T47D (cell line): ENCODE data around the gene CCDC154.
"Not testable (repeated sequence)": the region's sequence is repeated elsewhere in the genome, so short reads cannot be mapped to it uniquely, and the experiment has no call there.

Experiments
- DNase-seq, 2 experiments: peaks; one replicate each; pipeline versions ENCODE4 v3.0.0 to v3.0.0-alpha.2; 2011 to 2012; ENCODE audit warnings: low read depth in 1 of 2, low spot score in 1 of 2
- JUND ChIP-seq: IDR thresholded peaks from 2 replicates; pipeline ENCODE4 v1.6.1; 2012; ENCODE audit warnings: low read depth
- in situ Hi-C: cut with HindIII; loops from 2 replicates; pipeline ENCODE4 v1.10.0; 2016; ENCODE audit warnings: low sequenced_read_pairs, low pct_unique_long_range_greater_than_20kb

CCDC154 gene

GRCh38 chr16:1486551-1487390, 42.4 kb upstream of the CCDC154 start:
- in situ Hi-C loops = no loop called here
- TF ChIP-seq JUND = no peak

DNA sequence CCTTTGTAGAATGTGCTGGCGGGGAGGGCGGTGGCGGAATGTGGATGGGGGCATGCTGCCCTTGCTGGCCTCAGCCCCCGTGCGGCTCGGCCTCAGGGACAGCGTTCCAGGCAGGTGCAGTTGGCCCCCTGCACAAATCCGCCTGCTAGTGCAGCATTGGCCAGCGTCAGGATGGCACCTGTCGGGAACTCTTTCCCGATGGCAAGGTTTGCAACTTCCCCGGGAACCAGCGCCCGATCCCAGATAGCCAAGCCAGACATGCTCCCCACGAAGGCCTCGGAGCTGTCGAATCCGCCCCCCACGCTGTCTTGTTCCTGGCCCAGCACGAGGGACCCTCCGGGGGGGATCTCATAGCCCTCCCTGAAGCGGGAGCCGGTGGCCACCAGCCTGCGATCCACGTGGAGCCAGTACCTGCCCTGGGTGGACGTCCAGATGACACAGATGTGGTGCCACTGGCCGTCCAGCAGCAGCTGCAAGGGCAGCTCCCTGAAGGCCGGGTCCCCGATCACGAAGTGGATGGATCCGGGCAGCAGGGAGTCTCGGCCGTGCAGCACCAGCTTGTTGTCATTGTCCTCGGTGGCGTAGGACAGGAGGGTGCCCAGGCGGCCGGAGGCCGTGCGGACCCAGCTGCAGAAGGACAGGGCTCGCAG, 41.6 kb upstream of the CCDC154 start:
- TF ChIP-seq JUND = no peak
- no peak for DNase-seq
- in situ Hi-C loops = no loop called here

More at GRCh38 chr16:1486551-1487390, 42.4 kb upstream of the CCDC154 start:
- DNase-seq = no peak

DNA sequence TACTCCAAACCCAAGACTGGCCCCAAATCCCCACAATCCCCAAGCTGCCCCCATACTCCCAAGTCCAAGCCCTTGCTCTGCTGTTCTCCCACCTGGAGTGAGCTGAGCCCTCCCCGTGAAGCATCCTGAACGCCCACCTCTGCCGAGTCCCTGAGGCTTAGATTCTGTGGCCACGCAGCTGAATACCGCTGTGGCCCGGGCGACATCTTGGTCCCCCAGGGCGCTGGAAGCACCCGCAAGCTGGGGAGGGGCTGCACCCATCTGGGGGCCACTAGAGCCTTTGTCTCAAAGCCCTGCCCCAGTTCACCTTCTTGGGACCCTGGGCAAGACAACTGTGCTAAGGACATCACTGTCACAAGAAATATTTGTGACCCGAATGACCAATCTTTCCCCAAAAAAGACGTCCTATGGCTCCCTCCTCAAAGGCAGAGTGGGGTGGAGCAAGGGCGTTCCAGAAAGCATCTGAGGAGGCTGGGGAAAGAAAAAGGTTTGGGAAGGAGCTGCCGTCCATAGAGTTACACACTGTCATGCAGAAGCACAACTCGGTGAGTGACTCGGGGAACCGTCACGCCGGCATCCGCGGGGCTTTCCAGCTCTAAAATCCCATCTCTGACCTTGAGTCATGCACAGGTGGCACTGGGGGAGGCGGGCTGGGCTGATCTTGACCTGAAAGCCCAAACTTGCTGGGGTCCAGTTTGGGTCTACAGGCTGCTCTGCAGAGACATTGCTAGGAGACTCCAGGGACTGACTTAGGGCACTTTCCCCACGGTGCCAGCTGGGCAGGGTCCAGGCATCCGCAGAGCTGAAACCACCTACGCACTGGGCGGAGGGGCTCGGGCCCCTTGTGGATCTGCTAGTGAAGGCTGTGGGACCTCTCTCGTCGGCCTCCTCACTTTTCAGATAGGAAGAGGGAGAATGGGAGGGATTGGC, 37.8 kb upstream of the CCDC154 start:
- in situ Hi-C loops = no loop called here
- no peak for TF ChIP-seq JUND
- no peak for DNase-seq

DNA sequence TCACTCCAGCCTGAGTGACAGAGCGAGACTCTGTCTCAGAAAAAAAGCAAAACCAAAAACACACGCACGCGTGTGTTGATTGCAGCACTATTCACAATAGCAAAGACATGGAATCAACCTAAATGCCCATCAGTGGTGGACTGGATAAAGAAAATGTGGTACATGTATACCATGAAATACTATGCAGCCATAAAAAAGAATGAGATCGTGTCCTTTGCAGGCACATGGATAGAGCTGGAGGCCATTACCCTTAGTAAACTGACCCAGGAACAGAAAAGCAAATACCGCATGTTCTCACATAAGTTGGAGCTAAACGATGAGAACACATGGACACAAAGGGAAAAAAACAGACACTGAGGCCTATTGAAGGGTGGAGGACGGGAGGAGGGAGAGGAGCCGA, 34.6 kb upstream of the CCDC154 start:
- DNase-seq, in situ Hi-C loops: not testable (repeated sequence)

DNA sequence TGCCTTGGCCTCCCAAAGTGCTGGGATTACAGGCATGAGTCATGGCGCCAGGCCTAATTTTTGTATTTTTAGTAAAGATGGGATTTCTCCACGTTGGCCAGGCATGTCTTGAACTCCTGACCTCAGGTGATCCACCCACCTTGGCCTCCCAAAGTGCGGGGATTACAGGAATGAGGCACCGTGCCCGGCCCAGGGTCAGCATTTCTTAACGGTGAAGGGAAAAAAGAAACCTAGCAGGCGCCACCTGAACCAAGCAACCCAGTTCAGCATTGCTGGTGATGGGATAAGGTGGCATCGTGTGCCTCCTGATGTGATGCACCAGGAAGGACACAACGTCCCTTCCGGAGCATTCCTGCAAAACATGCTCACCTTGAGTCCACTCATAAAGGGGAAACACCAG, 32.7 kb upstream of the CCDC154 start:
- in situ Hi-C loops = no loop called here
- TF ChIP-seq JUND = no peak
- DNase-seq = no peak

- DNase-seq = no peak
- in situ Hi-C loops = no loop called here
- no peak for TF ChIP-seq JUND
Observed at GRCh38 chr16:1475552-1476114, 31.3 kb upstream of the CCDC154 start.

DNA sequence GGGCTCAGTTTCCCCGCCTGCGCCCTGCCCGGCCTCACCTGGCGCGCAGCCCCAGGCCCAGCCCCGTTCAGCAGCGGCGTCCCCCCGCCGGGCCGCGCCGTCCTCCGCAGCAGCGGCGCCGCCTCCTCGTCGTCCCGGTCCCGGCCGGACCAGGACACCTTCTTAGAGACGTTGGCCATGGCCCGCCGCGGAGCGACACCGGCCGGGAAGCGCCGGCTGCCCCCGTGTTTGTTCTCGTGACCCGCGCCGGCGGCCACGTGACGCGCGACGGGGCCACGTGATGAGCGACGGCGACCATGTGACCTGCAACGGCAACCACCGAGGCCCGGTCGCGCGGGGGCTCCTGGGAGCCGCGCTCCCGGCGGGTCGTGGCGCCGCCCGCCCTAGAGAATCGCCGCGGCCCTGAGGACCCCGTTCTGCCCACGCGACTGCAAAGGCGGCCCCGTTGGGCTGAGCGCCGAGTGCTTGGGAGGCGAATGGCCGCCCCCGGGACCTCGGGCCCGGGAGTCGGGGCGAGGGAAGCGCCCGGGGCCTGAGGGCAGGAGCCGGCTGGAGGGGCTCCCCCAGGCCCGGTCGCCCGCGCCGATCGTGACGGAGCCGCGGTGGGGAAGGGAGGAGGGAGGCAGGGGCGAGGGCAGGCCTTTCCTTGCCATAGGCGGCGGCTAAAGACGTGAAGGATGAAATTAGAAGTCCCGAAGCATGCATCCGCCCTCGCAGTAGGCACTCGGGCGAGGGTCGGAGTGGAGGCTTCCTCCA, 30.6 kb upstream of the CCDC154 start, which contains the start of gene CLCN7:
CLCN7 (minus strand) TSS at position 233 of the 756 bp plus-strand sequence; CDS start at position 179, 54 bp downstream.
- in situ Hi-C loops = no loop called here
- TF ChIP-seq JUND = no peak
- peak; percentile 90 to 97 for DNase-seq

DNA sequence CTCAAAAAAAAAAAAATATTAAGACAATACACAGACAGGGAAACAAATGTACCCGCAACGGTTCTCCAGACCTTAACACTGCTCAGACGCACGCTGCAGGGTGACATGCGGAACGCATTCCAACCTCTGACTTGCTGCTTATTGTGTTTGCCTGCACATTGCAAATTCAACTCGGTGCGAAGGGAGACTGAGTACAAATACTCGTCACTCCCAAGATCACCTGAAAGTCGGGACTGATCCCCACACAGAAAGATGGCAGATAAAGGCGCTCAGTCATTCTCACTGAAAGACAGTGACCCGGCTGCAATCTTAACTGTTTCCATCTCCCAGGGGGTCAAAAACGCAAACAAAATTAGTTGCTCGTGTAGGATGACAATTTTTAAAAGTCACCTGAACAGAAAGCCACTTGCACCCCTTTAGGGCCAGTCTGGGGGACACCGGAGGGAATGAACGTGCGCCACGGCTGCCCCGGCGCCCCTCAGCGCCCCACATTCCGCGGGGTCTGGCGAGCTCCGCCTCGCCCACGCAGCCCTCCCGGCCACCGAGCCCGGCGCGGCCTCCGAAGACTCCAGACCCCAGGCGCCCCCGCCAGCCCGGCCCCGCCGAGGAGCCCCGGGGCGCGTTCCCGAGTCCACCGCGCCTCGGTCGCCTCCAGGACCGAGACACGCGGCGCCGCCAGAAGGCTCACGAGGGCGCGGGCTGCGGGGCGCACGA, 29.9 kb upstream of the CCDC154 start:
- no peak for TF ChIP-seq JUND
- in situ Hi-C loops = no loop called here
- peak; percentile 26 to 42 for DNase-seq

- no peak for TF ChIP-seq JUND
- no peak for DNase-seq
- in situ Hi-C loops = no loop called here
Observed at GRCh38 chr16:1472974-1473373, 28.6 kb upstream of the CCDC154 start.

DNA sequence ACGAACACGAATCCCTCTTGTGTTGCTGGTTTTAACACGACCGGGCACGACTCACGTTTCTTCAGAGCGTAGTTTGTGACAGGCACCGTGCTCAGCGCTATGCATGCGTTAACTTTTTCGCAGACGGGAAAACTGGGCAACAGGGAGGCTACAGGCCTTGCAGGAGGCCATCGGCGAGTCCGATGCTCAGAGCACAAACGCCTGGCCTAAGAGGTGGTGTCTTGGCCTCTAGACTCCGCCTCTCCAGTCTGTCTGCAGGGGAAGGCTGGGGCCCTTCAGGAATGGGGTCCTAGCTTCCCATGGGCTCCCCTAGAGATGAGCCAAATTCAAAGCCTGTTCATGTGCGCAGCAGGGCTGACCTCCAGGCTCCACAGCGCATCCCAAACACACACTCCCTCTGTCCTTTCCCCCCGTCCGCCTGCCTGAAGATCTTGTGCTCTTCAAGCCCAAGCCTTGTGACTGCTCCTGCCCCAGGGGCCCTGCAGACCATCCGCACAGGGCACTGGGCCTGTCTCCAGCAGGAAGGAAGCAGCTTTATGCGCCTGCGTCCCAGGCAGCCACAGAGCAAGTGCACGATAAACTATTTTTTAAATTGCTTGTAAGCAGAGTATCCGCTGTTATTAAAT, 27.3 kb upstream of the CCDC154 start:
- no peak for DNase-seq
- no peak for TF ChIP-seq JUND
- in situ Hi-C loops = no loop called here
